NCI-H82 treated with DMSO at 0.1 percent for 48 hours (cell line): Measurements from ENCODE around the gene RPL29.

Experiments used
- DNase-seq: peaks from one replicate; lab custom pipeline; 2025; ENCODE audit not compliant: unreplicated experiment; lab: John Stamatoyannopoulos, UW

Gene RPL29

DNA sequence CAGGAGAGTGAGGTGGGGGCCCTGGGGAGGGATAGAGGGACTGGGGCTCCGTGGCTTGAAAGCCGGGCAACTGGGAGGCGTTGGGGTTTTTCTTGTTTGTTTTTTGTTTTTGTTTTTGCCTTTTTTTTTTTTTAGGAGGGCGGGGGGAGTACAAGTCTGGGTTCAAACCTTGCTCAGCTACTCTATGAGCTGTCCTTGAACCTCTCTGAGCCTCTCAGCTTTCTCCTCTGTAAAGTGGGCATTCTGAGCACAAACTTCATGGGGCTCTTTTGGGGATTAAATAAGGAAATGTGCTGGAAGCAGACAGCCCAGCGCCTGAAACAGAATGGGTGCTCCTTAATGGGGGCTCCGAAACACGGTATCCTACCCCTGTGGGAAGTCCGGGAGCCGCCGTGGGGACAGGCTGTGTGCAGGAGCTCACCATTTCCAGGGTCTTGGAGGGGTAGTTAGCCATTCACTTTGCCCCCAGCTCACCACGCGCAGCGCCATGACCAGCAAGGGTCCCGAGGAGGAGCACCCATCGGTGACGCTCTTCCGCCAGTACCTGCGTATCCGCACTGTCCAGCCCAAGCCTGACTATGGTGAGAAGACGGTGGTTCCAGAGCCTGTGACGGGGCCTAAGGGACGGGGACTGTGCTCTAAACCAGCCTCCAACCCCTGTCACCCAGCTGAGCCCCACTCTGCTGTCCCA is 12.0 kb downstream of the RPL29 start:
- no peak for DNase-seq

DNA sequence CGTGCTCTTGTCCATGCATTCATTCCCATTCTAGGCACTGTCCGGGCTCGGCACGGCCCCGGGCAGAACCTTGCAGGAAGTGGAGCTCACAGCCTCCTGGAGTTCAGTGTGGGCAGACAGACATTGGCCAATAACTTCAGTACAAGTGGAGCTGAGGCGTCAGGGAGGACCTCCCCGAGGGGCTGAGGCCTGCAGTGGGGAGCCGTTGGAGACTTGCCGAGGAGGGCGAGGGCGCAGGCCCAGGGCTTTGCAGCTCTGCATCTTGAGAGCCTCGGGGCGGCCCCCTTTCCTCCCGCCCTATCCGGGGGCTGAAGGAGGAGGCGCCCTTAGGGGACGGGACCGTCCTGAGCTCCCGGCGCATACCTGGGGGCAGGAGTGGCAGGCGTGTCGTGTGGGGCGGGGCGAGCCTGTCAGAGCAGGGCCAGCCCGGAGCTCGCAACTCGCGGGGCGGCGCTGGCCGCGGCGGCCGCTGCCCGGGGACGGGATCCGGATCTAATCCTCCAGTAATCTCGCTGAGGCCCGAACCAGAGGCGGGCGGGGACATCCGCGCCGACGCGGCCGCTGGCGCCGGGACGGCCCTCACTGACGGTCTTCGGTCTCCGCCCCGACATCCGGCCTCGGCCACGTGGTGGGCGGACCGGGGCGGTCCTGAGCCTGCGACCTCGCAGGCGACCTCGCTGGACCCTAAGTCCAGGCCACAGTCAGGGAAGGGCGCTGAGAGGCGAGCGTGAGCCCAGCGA is 12.7 kb downstream of the RPL29 start, which contains the start of gene ACY1:
Gene ACY1 (plus strand): TSS at position 698 of the 740 bp plus-strand sequence. CDS start 530 bp downstream, outside the sequence.
- peak; percentile 42 for DNase-seq

DNA sequence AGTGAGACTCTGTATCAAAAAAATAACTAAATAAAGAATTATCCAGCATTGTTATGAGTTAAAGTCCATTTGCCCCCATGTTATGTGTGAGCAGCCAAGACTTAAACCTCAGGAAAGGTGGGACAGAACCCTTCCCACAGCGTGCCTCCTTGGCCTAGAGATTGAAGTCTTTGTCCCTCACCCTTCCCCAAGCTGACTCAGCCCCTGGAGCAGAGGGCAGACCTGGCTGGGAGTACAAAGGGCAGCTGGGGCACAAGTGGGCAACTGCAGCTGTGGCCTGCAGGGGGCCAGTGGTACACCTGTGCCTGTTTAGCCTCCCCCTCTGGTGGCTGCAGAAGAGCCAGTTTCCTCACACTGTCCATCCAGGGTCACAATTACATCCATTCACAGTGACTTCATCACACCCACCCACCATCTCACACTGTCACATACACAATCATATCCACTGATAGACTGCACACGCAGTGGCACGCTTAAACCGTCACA is 13.3 kb downstream of the RPL29 start:
- DNase-seq: no peak

DNA sequence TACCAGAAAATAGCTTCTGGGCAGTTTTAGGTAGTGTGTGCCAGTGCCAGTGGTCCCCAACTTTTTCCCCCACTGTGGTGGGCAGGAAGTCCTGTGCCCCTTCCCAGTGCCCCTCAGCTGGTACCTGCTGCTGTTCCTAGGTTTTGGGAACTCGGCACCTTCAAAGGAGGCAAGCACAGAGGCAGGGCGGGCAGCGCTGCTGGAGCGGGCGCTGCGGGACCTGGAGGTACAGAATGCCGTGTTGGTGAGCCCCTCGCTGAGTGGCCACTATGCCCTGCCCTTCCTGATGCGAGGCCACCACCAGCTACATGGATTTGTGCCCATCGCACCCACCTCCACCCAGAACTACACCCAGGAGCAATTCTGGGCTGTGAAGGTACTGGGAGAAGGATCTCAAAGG is 15.4 kb downstream of the RPL29 start:
- no peak for DNase-seq

DNA sequence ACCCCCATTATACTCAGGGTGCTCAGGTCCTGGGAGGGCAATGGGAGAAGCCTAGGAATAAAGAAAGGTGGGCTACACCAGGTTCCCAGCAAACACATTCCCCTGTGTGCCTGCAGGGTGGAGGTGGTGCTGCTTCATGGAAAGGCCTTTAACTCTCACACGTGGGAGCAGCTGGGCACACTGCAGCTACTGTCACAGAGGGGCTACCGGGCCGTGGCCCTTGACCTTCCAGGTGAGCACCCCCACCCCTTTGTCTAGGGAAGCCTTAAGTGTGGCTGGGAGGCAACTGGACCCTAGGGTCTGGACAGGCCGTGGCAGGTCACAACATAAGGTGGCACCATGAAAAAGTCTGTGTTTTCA is 17.6 kb downstream of the RPL29 start:
- no peak for DNase-seq

DNA sequence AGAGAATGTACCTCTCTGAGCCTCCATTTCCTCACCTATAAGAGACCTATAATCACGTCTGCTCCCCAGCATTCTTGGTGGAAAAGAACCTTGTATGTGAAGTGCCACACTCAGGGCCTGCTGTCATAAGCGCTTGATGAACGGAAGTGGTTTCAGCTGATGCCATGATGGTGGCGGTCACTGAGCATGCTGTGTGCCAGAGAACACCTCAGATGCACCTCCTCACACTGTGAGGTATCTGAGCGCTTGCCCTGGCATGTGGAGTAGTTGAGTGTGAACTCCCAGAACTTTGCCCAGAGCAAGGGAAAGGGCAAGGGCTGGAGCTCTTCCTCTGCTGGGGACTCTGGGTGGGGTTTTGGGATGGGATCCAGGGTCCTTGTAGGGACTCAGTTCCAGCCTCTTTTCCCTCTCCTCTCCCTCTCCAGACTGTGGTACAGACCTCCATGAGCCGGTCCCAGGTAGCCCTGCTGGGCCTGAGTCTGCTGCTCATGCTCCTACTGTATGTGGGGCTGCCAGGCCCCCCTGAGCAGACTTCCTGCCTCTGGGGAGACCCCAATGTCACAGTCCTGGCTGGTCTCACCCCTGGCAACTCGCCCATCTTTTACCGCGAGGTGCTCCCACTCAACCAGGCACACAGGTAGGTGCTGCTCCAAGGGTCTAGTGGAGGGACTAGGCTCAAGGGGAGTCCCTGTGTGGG is 18.1 kb downstream of the RPL29 start:
- DNase-seq: no peak

DNA sequence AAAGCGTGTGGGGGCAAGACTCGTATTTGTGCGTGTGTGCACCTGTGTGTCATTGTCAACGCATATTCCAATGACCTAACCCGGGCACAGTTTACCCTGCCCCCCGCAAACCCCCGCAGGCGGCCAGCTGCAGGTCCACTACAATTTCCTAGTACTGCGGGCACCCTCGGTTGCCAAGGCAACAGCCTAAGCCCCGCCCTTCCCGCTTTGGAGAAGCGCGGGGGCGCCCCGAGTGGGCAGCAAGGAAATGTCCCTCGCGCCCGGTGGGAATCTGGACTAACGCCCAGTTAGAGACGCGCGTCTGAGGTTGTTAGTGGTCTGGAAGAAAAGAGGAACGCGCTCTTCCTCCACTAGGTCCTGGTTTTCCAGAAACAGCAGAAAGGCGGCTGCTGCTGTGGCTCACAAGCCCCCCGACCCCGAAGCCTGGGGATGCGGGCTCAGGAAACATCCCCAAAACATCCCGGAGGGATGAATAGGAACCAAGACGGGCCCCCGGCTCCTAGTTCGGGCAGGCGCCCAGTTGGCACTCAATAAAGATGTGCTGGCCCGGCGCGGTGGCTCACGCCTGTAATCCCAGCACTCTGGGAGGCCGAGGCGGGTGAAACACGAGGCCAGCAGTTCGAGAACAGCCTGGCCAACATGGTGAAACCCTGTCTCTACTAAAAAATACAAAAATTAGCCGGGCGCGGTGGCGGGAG is 19.7 kb downstream of the RPL29 start:
- DNase-seq: peak; percentile 15

DNA sequence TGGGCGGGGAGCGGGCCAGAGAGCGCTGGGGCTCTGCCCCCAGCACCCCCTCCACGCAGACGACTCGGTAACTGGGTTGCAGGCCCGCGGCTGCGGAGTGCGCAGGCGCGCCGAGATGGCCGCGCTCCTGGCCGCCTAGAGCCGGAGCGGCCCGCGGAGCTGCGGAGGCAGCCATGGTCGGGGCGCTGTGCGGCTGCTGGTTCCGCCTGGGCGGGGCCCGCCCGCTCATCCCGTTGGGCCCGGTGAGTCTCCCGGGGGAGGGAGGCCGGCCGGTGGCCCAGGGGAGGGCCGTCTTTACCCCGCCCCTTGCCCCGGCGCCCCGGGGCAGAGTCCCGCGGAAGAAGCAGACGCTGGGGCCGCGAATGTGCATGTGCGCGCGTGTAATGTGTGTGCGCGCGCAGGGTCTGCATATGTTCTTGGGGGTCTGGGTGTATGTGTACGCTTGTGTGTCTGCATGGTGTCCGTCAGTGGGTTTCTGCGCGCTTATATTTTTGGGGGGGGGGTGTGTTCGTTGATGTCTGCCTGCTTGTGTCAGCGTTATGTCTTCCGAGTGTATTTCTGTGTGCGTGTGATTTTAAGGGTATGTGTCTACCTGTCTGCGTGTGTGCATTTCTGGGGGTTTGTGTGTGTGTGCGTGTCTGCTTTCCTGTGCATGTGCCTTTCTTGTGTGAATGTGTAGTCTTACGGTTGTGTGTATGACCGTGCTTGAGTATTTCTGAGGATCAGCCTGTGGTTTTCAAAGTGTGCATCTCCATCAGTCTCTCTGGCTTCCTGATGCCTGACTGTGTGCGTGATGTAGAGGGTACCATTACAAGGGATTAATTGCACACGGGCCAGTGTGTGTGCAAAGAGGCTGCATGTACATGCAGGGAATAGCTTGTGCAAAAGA is 20.5 kb downstream of the RPL29 start, which contains the start of gene ABHD14A:
Gene ABHD14A (plus strand): TSS at position 102 of the 889 bp plus-strand sequence. CDS start 72 bp downstream, at position 174.
- DNase-seq: no peak

DNA sequence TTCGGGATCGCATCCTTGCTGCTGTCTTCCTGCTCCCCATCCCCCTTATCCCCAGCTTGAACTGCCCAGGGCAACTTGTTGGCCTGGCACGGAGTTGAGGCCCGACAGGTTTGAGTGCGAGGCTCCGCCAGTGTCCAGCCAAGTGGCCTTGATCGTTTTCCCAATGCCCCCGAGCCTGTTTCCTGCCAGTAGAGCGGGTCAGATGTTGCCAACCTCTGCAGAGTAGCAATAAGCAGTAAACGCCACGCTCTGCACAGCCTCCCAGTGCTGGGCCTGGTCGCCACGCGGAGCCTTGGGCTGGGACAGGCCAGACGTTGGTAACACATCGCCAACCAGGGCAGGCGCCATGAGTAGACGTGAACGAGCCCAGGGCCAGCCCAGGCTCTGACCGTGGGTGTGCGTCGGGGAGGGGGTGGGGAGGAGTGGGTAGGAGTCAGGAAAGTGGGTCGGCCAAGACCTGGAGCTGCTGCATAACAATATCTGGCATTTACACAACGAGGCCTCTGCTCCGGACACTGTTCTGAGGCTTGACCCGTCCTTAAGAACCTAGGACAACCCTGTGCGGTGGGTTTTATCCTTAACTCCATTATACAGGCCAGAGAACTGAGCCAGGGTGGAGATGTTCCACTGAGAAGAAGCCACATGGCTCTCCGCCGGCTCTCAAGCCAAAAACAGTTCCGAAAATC is 21.3 kb downstream of the RPL29 start:
- DNase-seq: no peak

DNA sequence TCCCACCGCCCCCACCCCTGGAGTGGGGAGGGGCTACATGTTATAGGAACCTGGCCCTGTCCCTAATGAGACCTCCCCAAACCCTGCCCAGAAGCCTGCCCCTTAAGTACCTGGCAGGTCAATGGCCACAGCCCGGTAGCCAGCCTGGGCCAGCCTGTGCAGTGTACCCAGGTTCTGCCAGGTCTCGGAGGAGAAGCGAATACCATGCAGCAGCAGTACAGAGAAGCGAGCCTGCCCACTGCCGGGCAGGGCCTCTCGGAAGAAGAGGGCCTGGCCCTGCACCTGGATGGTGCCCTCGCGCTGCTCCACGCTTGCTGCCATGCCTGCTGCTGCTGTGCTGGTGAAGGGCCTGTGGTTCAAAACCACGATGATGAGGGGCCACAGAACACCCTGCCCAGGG is 24.3 kb downstream of the RPL29 start:
- DNase-seq: no peak

DNA sequence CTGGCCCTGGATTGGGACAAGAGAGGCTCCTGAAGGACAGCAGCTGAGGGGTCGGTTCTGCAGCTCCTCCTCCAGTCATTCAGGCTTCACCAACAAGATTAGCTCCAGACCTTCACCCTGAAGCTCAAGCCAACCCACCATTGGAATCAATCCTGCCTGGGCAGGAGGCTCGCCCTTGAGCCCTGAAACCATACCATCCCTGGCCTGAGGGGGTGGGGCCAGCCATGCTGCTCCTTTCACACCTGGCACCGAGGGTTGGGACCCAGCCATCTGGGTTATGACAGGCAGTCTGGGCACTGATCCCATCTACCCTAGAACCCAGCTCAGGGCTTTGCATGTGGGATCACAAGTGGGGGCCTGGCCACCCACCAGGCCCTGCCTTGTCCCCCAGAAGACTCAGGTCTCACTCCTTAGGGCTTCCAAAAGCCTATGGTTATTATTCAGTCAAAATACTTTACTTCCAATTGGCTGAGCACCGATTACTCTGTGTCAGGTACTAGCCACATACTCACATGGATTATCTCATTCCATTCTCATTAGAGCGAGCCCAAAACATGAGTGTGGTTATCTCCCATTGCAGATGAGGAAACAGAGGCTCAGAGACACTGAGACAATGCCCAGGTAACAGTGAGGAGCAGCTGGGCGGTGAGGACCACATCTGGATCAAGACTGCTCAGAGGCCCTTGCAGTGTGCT is 24.9 kb downstream of the RPL29 start:
- DNase-seq: no peak

DNA sequence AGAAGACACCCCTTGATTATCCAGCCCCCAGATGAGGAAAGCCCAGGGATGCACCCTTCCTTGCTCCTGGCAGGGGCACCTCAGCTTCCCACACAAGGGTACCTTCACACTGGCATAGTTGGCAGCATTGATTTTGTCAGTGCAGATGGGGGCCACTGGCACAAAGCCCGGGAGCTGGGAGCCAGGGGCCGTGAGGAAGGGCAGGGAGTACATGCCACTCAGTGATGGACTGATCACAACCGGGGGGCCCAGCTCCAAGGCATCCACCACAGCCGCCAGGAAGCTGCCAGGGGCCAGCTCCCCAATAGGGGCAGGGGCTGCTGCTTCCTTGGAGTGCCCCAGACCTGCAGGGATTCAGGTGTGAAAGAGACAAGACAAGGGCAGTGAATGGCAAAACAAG is 25.9 kb downstream of the RPL29 start:
- no peak for DNase-seq

DNA sequence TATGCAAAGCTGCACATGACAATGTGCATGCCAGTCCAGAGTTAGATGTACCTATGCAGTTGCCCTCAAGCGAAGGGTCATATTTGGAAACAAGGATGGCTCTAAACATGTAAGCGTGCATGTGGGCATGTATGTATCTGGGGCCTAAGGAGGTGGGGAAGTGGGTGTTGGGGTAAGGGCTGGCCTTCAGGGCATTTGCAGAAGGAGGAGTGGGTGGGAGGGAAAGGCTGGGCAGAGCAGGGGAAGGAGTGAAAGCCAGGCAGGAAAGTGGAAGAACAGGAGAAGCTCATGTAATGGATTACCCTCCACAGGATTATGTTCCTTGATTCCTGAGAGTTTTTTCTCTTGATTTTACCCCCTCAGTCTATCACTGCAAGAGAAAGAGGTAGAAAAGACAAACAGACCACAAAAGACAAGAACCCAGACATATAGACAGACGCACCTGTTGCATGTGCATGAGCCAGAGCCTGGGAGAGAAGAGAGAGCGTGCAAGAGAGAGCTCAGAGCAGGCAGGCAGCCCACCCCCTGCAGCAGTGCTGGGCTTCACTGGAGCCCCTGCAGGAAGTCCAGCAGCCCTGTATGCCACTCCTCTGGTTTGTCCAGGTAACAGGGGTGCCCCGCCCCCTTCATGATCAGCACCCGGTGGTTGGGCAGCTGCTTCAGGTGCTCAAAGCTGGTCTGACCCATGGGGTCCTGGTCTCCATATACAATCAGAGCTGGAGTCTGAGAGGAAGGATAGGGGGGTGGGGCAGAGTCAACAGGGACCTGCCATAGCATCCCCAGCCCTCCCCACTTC is 26.6 kb downstream of the RPL29 start:
- peak; percentile 38 for DNase-seq

DNA sequence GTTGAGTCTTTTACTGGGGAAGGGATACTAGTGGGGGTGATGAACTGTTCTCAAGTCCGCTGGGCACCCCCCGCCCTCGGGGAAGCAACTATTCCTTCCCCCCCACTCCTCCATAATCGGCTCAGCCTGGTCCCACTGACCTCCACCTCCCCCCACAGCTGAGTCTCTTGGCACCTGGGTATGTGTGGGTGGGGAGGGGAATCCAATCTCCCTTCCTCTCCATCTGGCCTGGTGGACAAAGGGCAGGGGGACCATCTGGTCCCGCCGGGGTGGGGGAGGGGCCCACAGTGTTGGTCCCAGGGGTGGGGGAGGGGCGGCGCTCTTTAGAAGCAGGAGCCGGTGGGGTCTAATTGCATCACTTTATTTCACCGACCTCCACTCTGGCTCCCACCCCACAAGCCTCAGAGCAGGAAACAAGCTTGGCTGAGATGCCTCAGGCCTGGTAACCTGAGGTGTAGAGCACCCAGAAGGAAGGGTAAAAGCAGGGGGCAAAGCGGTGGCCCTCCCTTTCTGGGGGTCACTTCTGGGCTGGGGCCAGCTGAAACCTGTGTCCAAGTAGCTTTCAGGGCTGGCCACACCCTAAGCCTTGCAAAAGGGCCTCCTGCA is 27.4 kb downstream of the RPL29 start:
- DNase-seq: peak; percentile 86

DNA sequence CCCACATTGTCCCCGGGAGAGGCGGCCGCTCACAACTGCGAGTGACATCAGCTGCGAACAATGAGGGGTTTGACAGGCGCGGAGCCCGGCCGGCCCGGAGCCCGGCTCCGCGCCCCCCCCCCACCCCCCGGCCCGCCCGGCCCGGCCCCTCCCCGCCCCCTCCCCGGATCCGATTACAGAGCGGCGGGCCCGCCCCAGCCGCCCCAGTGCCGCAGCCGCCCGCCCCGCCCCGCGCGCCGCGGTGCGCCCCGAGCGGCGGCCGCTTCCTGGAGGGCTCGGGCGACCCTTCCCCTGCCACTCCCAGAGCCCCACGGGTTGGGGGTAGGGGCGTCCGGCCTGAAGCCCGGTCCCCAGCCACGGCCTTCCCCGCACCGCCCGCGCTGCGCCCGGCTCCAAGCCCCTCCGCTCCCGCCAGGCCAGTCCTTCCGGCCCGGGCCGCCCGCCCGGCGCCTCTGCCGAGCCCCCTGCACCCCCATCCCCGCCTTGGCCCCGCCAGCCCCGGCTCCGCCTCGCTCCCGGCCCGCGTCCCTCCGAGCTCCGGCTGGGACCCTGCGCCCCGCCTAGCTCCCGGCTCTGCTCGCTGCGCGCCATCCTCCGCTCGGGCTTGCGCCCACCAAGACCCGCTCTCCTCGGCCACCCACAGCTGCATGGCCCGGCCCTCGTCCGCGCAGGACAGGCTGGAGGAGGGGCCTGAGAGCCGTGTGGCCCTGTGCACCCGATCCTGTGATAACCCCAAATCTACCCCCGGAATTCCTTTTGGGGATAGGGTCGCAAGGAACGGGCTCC is 28.1 kb downstream of the RPL29 start, which contains the start of gene PCBP4:
Gene PCBP4 (minus strand): TSS at position 71 of the 786 bp plus-strand sequence. CDS start 6,214 bp downstream, outside the sequence.
- DNase-seq: no peak

DNA sequence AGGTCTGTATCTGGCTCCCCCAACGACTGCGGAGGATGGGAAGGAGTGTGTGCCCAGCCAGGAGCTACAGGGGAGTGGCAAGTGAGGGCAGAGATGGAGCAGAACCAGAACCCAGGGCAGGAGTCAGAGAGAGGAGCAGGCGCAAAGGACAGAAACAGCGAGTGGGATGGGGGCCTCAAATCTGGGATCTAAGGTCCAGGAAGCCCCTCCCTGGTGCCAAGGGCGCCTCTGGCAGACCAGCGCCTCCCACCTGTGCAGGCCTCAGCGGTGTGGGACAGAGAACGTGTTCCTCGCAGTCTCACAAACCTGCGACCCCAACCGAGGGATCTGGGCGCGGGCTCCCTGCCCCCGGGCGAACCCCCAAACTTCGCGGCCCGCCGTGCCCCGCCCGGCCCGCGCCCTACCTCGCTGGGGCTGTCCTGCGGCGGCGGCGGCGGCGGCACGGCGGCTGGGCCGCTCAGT is 28.7 kb downstream of the RPL29 start:
- no peak for DNase-seq

DNA sequence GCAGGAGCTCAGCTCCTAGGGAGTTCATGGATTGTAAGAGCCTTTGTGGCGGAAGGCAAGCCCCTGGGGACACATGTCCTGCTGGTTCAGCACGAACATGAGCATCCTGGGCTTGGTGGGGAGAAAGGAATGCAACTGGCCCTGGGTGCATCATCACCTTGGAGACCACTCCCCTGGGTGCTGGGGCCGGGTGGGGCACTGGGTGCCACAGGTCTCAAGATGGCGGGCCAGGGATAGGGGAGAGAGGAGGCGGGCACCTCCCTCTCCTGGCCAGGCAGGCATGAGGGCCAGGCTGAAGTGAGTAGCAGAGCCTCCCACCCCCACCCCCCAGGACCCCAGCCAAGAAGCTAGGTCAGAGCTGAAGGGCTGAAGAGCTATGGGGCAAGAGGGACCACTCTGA is 29.2 kb downstream of the RPL29 start:
- DNase-seq: no peak
